K562 (cell line): ENCODE data around the gene CHMP4B. TPM values are rescaled to one million over a fixed set of nuclear protein-coding genes. Genes with fewer than 3 reads are reported as not detected.

Source experiments
- ARID1B ChIP-seq: fragments of 450-650 bp; IDR thresholded peaks from 2 replicates; pipeline ENCODE4 v1.6.1; 2016; ENCODE audit warnings: antibody characterized with exemption, mild to moderate bottlenecking, inconsistent platforms
- BCOR ChIP-seq: fragments of 450-650 bp; IDR thresholded peaks from 2 replicates; pipeline ENCODE4 v1.6.1; 2016
- BRD9 ChIP-seq: fragments of 450-650 bp; IDR thresholded peaks from 2 replicates; pipeline ENCODE4 v1.6.1; 2018; ENCODE audit warnings: low read depth; ENCODE audit not compliant: partially characterized antibody
- DIDO1 ChIP-seq: fragments of 450-650 bp; IDR thresholded peaks from 2 replicates; pipeline ENCODE4 v1.6.1; 2016; ENCODE audit warnings: low read depth, missing biosample characterization, missing genetic modification characterization
- FOXJ3 ChIP-seq: sonication (generic); formaldehyde crosslinking; IDR thresholded peaks from 2 replicates; pipeline ENCODE4 v1.4.0; 2020; ENCODE audit warnings: mild to moderate bottlenecking, missing genetic modification reagents
- GATA2 ChIP-seq: sonication (generic); formaldehyde crosslinking; IDR thresholded peaks from 2 replicates; pipeline ENCODE4 v1.4.0; 2020; ENCODE audit warnings: mild to moderate bottlenecking, missing genetic modification reagents
- MAFK ChIP-seq: IDR thresholded peaks from 2 replicates; pipeline ENCODE4 v1.6.1; 2011; ENCODE audit warnings: low read length, improper control_type of control experiment
- MTF1 ChIP-seq: fragments of 250-450 bp; sonication (Bioruptor Pico); IDR thresholded peaks from 2 replicates; pipeline ENCODE4 v1.9.0; 2021; ENCODE audit warnings: moderate library complexity, mild to moderate bottlenecking, inconsistent platforms, borderline replicate concordance
- NELFE ChIP-seq: IDR thresholded peaks from 2 replicates; pipeline ENCODE4 v1.6.1; 2011; ENCODE audit warnings: mild to moderate bottlenecking; ENCODE audit not compliant: insufficient read depth, insufficient read length
- NFRKB ChIP-seq: fragments of 450-650 bp; IDR thresholded peaks from 2 replicates; pipeline ENCODE4 v1.6.1; 2016; ENCODE audit warnings: low read depth
- PURB ChIP-seq: sonication (generic); formaldehyde crosslinking; IDR thresholded peaks from 2 replicates; pipeline ENCODE4 v1.9.0; 2021; ENCODE audit warnings: low read depth, mild to moderate bottlenecking, missing genetic modification reagents
- SRSF9 ChIP-seq: fragments of 200-400 bp; formaldehyde crosslinking; IDR thresholded peaks from 2 replicates; pipeline ENCODE4 v1.6.1; 2017; ENCODE audit warnings: low read depth, low read length, borderline replicate concordance
- TEAD1 ChIP-seq, 2 experiments: fragments of 450-650 bp in 1 of 2; sonication (generic) in 1 of 2; formaldehyde crosslinking; IDR thresholded peaks; 2 replicates each; pipeline versions ENCODE4 v1.4.0 to v1.8.0; 2020 to 2022; ENCODE audit warnings: mild to moderate bottlenecking in 2 of 2, missing genetic modification reagents in 1 of 2
- ZFP1 ChIP-seq: fragments of 450-650 bp; formaldehyde crosslinking; IDR thresholded peaks from 2 replicates; pipeline ENCODE4 v1.4.0; 2020; ENCODE audit warnings: mild to moderate bottlenecking, mixed read lengths
- ZNF830 ChIP-seq: fragments of 250-450 bp; sonication (Bioruptor Pico); IDR thresholded peaks from 2 replicates; pipeline ENCODE4 v1.5.0; 2021; ENCODE audit warnings: mild to moderate bottlenecking
- polyA plus RNA-seq, 8 experiments: library from polyadenylated mRNA; depleted of rRNA in 4 of 8; stranded (reverse) in 5 of 8; unstranded in 3 of 8; fragments of >200 nt; fragmentation: Nextera tagmentation in 2 of 8; fragmentation: Illumina TruSeq in 1 of 8; extraction: Ambion mirVana in 2 of 8; extraction: Trizol in 1 of 8; gene quantifications; 2 replicates each; pipeline versions ENCODE4 v1.2.1 to v1.2.3, GENCODE V29; 2011 to 2014; ENCODE audit warnings: inconsistent platforms in 1 of 8, missing spikeins in 1 of 8
- total RNA-seq, 7 experiments: library from RNA; depleted of rRNA in 6 of 7; stranded (reverse); fragments of >200 nt in 6 of 7; fragmentation: Illumina TruSeq in 2 of 7; extraction: Trizol in 2 of 7; gene quantifications; 2 replicates each; pipeline versions ENCODE4 v1.2.1 to v1.2.3, GENCODE V29; 2011 to 2021; ENCODE audit warnings: low replicate concordance in 1 of 7
- TF ChIP-seq, protein P1 (sequence below): fragments of 250-450 bp; sonication (Bioruptor Pico); IDR thresholded peaks from 2 replicates; pipeline ENCODE4 v1.8.0; 2022; ENCODE audit warnings: moderate library complexity, mild to moderate bottlenecking, inconsistent platforms
- TF ChIP-seq, protein P2 (sequence below), 2 experiments: fragments of 450-650 bp; IDR thresholded peaks; 2 replicates each; pipeline ENCODE4 v1.6.1; 2016
- TF ChIP-seq, protein P3 (sequence below): IDR thresholded peaks from 3 replicates; pipeline ENCODE4 v1.6.1; 2011; ENCODE audit warnings: borderline replicate concordance, mild to moderate bottlenecking, moderate library complexity; ENCODE audit not compliant: insufficient read length; ENCODE audit errors: extremely low read depth
- TF ChIP-seq, protein P4 (sequence below): sonication (generic); formaldehyde crosslinking; IDR thresholded peaks from 2 replicates; pipeline ENCODE4 v1.8.0; 2022; ENCODE audit warnings: missing genetic modification reagents, mild to moderate bottlenecking, moderate library complexity, borderline replicate concordance
- TF ChIP-seq, protein P5 (sequence below): sonication (generic); formaldehyde crosslinking; IDR thresholded peaks from 2 replicates; pipeline ENCODE4 v1.8.0; 2023; ENCODE audit warnings: mild to moderate bottlenecking, missing genetic modification reagents
- TF ChIP-seq, protein P6 (sequence below): fragments of 250-450 bp; sonication (Bioruptor Pico); IDR thresholded peaks from 2 replicates; pipeline ENCODE4 v1.8.0; 2021; ENCODE audit warnings: borderline replicate concordance, mild to moderate bottlenecking, moderate library complexity; ENCODE audit not compliant: poor library complexity, severe bottlenecking

Gene CHMP4B
- total and polyA plus RNA-seq, 9 of the 15 experiments (the other 6 are each of a cell fraction or from before 2014, with no cell fraction given) = 1.8 to 64.7 (median 31.8) TPM

DNA sequence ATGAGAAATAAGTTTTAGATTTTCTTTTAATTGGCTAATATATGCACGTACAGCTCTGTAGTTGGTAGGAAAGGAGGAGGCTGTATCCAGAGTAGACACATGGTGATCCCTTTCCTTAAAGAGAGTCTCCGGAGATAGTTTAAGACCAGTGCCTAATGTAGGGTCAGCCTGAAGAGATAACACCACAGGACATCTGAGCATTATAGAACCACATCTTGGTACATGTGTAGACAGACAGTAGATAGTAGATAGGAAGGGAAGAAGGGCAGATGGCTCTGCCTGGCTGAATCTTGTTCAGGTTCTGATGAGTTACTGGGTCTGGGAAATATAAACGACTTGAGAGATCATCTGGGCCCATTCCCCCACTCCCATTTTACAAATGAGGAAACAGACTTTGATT is 18.5 kb downstream of the CHMP4B start (continued):
- TF ChIP-seq ZNF830 (no peak), TEAD1 (CRISPR knock-in tag; IDR thresholded peaks at IDR 0.05) (no peak), ZFP1 (CRISPR knock-in tag) (no peak), MTF1 (no peak), GATA2 (CRISPR knock-in tag) (0 out of 2 replicates have a peak, but pooled peaks have one; percentile 37), BCOR (no peak), FOXJ3 (CRISPR knock-in tag) (no peak), ARID1B (peak; percentile 68), DIDO1 (tag) (no peak), NFRKB (no peak), PURB (CRISPR knock-in tag) (no peak), MAFK (no peak), NELFE (no peak), SRSF9 (no peak), BRD9 (no peak)
- TF ChIP-seq, protein P1, sequence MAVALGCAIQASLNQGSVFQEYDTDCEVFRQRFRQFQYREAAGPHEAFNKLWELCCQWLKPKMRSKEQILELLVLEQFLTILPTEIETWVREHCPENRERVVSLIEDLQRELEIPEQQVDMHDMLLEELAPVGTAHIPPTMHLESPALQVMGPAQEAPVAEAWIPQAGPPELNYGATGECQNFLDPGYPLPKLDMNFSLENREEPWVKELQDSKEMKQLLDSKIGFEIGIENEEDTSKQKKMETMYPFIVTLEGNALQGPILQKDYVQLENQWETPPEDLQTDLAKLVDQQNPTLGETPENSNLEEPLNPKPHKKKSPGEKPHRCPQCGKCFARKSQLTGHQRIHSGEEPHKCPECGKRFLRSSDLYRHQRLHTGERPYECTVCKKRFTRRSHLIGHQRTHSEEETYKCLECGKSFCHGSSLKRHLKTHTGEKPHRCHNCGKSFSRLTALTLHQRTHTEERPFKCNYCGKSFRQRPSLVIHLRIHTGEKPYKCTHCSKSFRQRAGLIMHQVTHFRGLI (CRISPR knock-in tag) = no peak
- TF ChIP-seq, protein P2, sequence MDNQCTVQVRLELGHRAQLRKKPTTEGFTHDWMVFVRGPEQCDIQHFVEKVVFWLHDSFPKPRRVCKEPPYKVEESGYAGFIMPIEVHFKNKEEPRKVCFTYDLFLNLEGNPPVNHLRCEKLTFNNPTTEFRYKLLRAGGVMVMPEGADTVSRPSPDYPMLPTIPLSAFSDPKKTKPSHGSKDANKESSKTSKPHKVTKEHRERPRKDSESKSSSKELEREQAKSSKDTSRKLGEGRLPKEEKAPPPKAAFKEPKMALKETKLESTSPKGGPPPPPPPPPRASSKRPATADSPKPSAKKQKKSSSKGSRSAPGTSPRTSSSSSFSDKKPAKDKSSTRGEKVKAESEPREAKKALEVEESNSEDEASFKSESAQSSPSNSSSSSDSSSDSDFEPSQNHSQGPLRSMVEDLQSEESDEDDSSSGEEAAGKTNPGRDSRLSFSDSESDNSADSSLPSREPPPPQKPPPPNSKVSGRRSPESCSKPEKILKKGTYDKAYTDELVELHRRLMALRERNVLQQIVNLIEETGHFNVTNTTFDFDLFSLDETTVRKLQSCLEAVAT (IDR thresholded peaks at IDR 0.05) = no peak
- TF ChIP-seq, protein P3, sequence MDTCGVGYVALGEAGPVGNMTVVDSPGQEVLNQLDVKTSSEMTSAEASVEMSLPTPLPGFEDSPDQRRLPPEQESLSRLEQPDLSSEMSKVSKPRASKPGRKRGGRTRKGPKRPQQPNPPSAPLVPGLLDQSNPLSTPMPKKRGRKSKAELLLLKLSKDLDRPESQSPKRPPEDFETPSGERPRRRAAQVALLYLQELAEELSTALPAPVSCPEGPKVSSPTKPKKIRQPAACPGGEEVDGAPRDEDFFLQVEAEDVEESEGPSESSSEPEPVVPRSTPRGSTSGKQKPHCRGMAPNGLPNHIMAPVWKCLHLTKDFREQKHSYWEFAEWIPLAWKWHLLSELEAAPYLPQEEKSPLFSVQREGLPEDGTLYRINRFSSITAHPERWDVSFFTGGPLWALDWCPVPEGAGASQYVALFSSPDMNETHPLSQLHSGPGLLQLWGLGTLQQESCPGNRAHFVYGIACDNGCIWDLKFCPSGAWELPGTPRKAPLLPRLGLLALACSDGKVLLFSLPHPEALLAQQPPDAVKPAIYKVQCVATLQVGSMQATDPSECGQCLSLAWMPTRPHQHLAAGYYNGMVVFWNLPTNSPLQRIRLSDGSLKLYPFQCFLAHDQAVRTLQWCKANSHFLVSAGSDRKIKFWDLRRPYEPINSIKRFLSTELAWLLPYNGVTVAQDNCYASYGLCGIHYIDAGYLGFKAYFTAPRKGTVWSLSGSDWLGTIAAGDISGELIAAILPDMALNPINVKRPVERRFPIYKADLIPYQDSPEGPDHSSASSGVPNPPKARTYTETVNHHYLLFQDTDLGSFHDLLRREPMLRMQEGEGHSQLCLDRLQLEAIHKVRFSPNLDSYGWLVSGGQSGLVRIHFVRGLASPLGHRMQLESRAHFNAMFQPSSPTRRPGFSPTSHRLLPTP = no peak
- TF ChIP-seq, protein P4, sequence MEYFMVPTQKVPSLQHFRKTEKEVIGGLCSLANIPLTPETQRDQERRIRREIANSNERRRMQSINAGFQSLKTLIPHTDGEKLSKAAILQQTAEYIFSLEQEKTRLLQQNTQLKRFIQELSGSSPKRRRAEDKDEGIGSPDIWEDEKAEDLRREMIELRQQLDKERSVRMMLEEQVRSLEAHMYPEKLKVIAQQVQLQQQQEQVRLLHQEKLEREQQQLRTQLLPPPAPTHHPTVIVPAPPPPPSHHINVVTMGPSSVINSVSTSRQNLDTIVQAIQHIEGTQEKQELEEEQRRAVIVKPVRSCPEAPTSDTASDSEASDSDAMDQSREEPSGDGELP = no peak
- TF ChIP-seq, protein P5, sequence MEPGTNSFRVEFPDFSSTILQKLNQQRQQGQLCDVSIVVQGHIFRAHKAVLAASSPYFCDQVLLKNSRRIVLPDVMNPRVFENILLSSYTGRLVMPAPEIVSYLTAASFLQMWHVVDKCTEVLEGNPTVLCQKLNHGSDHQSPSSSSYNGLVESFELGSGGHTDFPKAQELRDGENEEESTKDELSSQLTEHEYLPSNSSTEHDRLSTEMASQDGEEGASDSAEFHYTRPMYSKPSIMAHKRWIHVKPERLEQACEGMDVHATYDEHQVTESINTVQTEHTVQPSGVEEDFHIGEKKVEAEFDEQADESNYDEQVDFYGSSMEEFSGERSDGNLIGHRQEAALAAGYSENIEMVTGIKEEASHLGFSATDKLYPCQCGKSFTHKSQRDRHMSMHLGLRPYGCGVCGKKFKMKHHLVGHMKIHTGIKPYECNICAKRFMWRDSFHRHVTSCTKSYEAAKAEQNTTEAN (CRISPR knock-in tag) = no peak
- TF ChIP-seq, protein P6, sequence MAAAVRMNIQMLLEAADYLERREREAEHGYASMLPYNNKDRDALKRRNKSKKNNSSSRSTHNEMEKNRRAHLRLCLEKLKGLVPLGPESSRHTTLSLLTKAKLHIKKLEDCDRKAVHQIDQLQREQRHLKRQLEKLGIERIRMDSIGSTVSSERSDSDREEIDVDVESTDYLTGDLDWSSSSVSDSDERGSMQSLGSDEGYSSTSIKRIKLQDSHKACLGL (CRISPR knock-in tag) = no peak
